ENCODE results near the gene ETNK2.

Gene ETNK2

GRCh38 chr1:204128964-204129896 lies 22.6 kb downstream of the ETNK2 start:
- DNase-seq (ENCODE audit: extremely low read depth in 1 of 2, low read depth in 1 of 2) = peak; percentile 19 to 46

GRCh38 chr1:204128464-204128963 lies 23.3 kb downstream of the ETNK2 start:
- DNase-seq (ENCODE audit: extremely low read depth in 1 of 2, low read depth in 1 of 2) = no peak

GRCh38 chr1:204127597-204128242 lies 24.1 kb downstream of the ETNK2 start:
- no peak for DNase-seq (ENCODE audit: extremely low read depth in 1 of 2, low read depth in 1 of 2)

GRCh38 chr1:204126956-204127355 lies 24.9 kb downstream of the ETNK2 start:
- DNase-seq (ENCODE audit: extremely low read depth in 1 of 2, low read depth in 1 of 2) = no peak

GRCh38 chr1:204126386-204126785 lies 25.5 kb downstream of the ETNK2 start:
- no peak for DNase-seq (ENCODE audit: extremely low read depth in 1 of 2, low read depth in 1 of 2)

GRCh38 chr1:204125759-204126351 lies 26.0 kb downstream of the ETNK2 start:
- DNase-seq (ENCODE audit: extremely low read depth in 1 of 2, low read depth in 1 of 2) = no peak

GRCh38 chr1:204124639-204125038 lies 27.2 kb downstream of the ETNK2 start:
- no peak for DNase-seq (ENCODE audit: extremely low read depth in 1 of 2, low read depth in 1 of 2)

GRCh38 chr1:204123376-204123775 lies 28.5 kb downstream of the ETNK2 start:
- DNase-seq (ENCODE audit: extremely low read depth in 1 of 2, low read depth in 1 of 2) = no peak

GRCh38 chr1:204121840-204122555 lies 29.8 kb downstream of the ETNK2 start:
- no peak for DNase-seq (ENCODE audit: extremely low read depth in 1 of 2, low read depth in 1 of 2)

GRCh38 chr1:204116539-204116938 lies 35.3 kb downstream of the ETNK2 start:
- DNase-seq (ENCODE audit: extremely low read depth in 1 of 2, low read depth in 1 of 2) = no peak

- no peak for DNase-seq (ENCODE audit: extremely low read depth in 1 of 2, low read depth in 1 of 2)
Observed at GRCh38 chr1:204115116-204115515, 36.7 kb downstream of the ETNK2 start.

- DNase-seq (ENCODE audit: extremely low read depth in 1 of 2, low read depth in 1 of 2) = no peak
Observed at GRCh38 chr1:204114606-204115005, 37.2 kb downstream of the ETNK2 start.

- no peak for DNase-seq (ENCODE audit: extremely low read depth in 1 of 2, low read depth in 1 of 2)
Observed at GRCh38 chr1:204113896-204114295, 37.9 kb downstream of the ETNK2 start.

GRCh38 chr1:204112876-204113730 lies 38.7 kb downstream of the ETNK2 start:
- DNase-seq (ENCODE audit: extremely low read depth in 1 of 2, low read depth in 1 of 2) = no peak

GRCh38 chr1:204110894-204111633 lies 40.8 kb downstream of the ETNK2 start:
- no peak for DNase-seq (ENCODE audit: extremely low read depth in 1 of 2, low read depth in 1 of 2)

- no peak for DNase-seq (ENCODE audit: extremely low read depth in 1 of 2, low read depth in 1 of 2)
Observed at GRCh38 chr1:204108312-204109141, 43.3 kb downstream of the ETNK2 start.

- DNase-seq (ENCODE audit: extremely low read depth in 1 of 2, low read depth in 1 of 2) = no peak
Observed at GRCh38 chr1:204107892-204108291, 44.0 kb downstream of the ETNK2 start.

- DNase-seq (ENCODE audit: extremely low read depth in 1 of 2, low read depth in 1 of 2) = no peak
Observed at GRCh38 chr1:204106825-204107224, 45.0 kb downstream of the ETNK2 start.
